Endothelial cell of umbilical vein (primary cell): ENCODE data around the gene IBSP. TPM values are rescaled to one million over a fixed set of nuclear protein-coding genes. Genes with fewer than 3 reads are reported as not detected.

Experiments used
- BruUV-seq: library from RNA; stranded (reverse); fragments of 400-500 nt; replicated peaks from 2 replicates; lab custom pipeline; 2021; lab: Mats Ljungman, UMichigan
- CTCF ChIA-PET: fragments of 300-600, 350-600 bp; sonication (Branson Sonifier 250); formaldehyde crosslinking; loops from one replicate; lab custom pipeline; 2021; ENCODE audit warnings: antibody characterized with exemption, inconsistent platforms; lab: Charles Lee
- POLR2A ChIA-PET: fragments of 300-600, 350-600 bp; sonication (Branson Sonifier 250); formaldehyde crosslinking; loops from one replicate; lab custom pipeline; 2021; ENCODE audit warnings: antibody characterized with exemption, inconsistent platforms; lab: Charles Lee
- DNase-seq: peaks from one replicate; pipeline ENCODE4 v3.0.0-alpha.2; 2011; ENCODE audit warnings: low read depth, low spot score
- FAIRE-seq: peaks from 2 replicates; lab custom pipeline; 2011; peaks lifted over from hg19 to GRCh38; lab: Jason Lieb, UNC
- H2AFZ ChIP-seq: 2 replicates; pipeline ENCODE4 v1.6.0; 2012; ENCODE audit warnings: low read depth, low read length, control low read depth, inconsistent platforms
- H3K27ac ChIP-seq: 2 replicates; pipeline ENCODE4 v1.5.1; 2011; ENCODE audit warnings: low read depth, mild to moderate bottlenecking, control low read depth, low read length, moderate library complexity; ENCODE audit not compliant: insufficient read depth
- H3K27me3 ChIP-seq, 2 experiments: 2 replicates each; pipeline versions ENCODE4 v1.6.0 to v1.6.1; 2011; ENCODE audit warnings: low read length in 2 of 2, mixed read lengths in 1 of 2; ENCODE audit not compliant: control insufficient read depth in 2 of 2, insufficient read depth in 2 of 2
- H3K36me3 ChIP-seq, 2 experiments: 2 replicates in 1 of 2; 3 replicates in 1 of 2; pipeline ENCODE4 v1.5.1; 2011; ENCODE audit warnings: low read length in 2 of 2, mild to moderate bottlenecking in 1 of 2, moderate library complexity in 1 of 2; ENCODE audit not compliant: control insufficient read depth in 2 of 2, insufficient read depth in 2 of 2; ENCODE audit errors: extremely low read depth in 1 of 2
- H3K4me1 ChIP-seq: 3 replicates; pipeline ENCODE4 v1.5.1; 2011; ENCODE audit warnings: mild to moderate bottlenecking, low read length; ENCODE audit not compliant: control insufficient read depth, insufficient read depth; ENCODE audit errors: extremely low read depth
- H3K4me2 ChIP-seq: 2 replicates; pipeline ENCODE4 v1.6.1; 2011; ENCODE audit warnings: low read length, control low read depth, mixed read lengths; ENCODE audit not compliant: insufficient read depth
- H3K4me3 ChIP-seq, 3 experiments: fragments of 200-600 bp in 1 of 3; sonication (generic), shearing (Covaris generic) in 1 of 3; replicated peaks in 1 of 3; 2 replicates each; pipeline ENCODE4 v1.5.1; 2011 to 2016; ENCODE audit warnings: control low read depth in 3 of 3, low read length in 3 of 3, mild to moderate bottlenecking in 2 of 3, inconsistent platforms in 1 of 3, low read depth in 1 of 3, moderate library complexity in 1 of 3; ENCODE audit not compliant: insufficient read depth in 1 of 3
- H3K79me2 ChIP-seq: 2 replicates; pipeline ENCODE4 v1.6.0; 2012; ENCODE audit warnings: low read length, inconsistent platforms; ENCODE audit not compliant: control insufficient read depth, insufficient read depth
- H3K9ac ChIP-seq: replicated peaks from 2 replicates; pipeline ENCODE3; 2011; ENCODE audit warnings: low read length, control low read depth; ENCODE audit not compliant: insufficient read depth; ENCODE audit errors: extremely low read depth
- H3K9me1 ChIP-seq: replicated peaks from 3 replicates; pipeline ENCODE4 v1.6.0; 2011; ENCODE audit warnings: mild to moderate bottlenecking, low read length; ENCODE audit not compliant: control insufficient read depth, insufficient read depth; ENCODE audit errors: extremely low read depth
- H3K9me3 ChIP-seq: replicated peaks from 2 replicates; pipeline ENCODE4 v1.5.1; 2012; ENCODE audit warnings: low read length, inconsistent platforms; ENCODE audit not compliant: control insufficient read depth, insufficient read depth
- H4K20me1 ChIP-seq: replicated peaks from 2 replicates; pipeline ENCODE3; 2011; ENCODE audit warnings: mild to moderate bottlenecking, low read length; ENCODE audit not compliant: control insufficient read depth, insufficient read depth; ENCODE audit errors: extremely low read depth
- EZH2 ChIP-seq: IDR thresholded peaks from 2 replicates; pipeline ENCODE4 v1.6.1; 2012; ENCODE audit warnings: borderline replicate concordance, low read depth, mild to moderate bottlenecking, moderate library complexity, low read length, inconsistent platforms; ENCODE audit not compliant: severe bottlenecking
- FOS ChIP-seq: IDR thresholded peaks from 2 replicates; pipeline ENCODE4 v1.6.1; 2011; ENCODE audit warnings: mild to moderate bottlenecking, low read length, moderate library complexity, borderline replicate concordance; ENCODE audit not compliant: insufficient read depth
- GATA2 ChIP-seq: IDR thresholded peaks from 2 replicates; pipeline ENCODE4 v1.7.0; 2011; ENCODE audit warnings: low read depth, mild to moderate bottlenecking, moderate library complexity, mixed read lengths, low read length; ENCODE audit not compliant: insufficient read length, insufficient read depth
- JUN ChIP-seq: IDR thresholded peaks from 2 replicates; pipeline ENCODE4 v1.6.1; 2011; ENCODE audit warnings: borderline replicate concordance, low read depth; ENCODE audit not compliant: insufficient read length, insufficient read depth
- MYC ChIP-seq: IDR thresholded peaks from one replicate; pipeline ENCODE4 v1.6.1; 2011; ENCODE audit warnings: mild to moderate bottlenecking, low read depth, low read length
- POLR2A ChIP-seq: IDR thresholded peaks from 2 replicates; pipeline ENCODE4 v1.6.1; 2012; ENCODE audit warnings: low read depth, mild to moderate bottlenecking, control low read depth, low read length
- POLR2AphosphoS5 ChIP-seq: IDR thresholded peaks from 2 replicates; pipeline ENCODE4 v1.6.1; 2012; ENCODE audit warnings: low read depth, mild to moderate bottlenecking, control low read depth, low read length, moderate library complexity; ENCODE audit not compliant: insufficient read depth
- dilution Hi-C: fragments of 300-500 bp; cut with MboI; formaldehyde crosslinking; loops from one replicate; pipeline ENCODE4 v1.15.0; 2019; ENCODE audit warnings: low sequenced_read_pairs; ENCODE audit not compliant: extremely low pct_ligation_motif_present
- intact Hi-C: fragments of 100-400 bp; cut with micrococcal nuclease; formaldehyde crosslinking; loops from one replicate; pipeline ENCODE4 v1.10.0; 2022
- polyA plus RNA-seq, 4 experiments: library from polyadenylated mRNA; depleted of rRNA in 3 of 4; stranded (reverse) in 3 of 4; unstranded in 1 of 4; fragments of >200 nt; gene quantifications; 2 replicates each; pipeline versions ENCODE4 v1.2.1 to v1.2.3, GENCODE V29; 2011 to 2012; ENCODE audit warnings: missing spikeins in 1 of 4
- total RNA-seq: library from RNA; stranded (reverse); gene quantifications from 2 replicates; pipeline ENCODE4 v1.2.3, GENCODE V29; 2021
- TF ChIP-seq, protein P1 (sequence below): IDR thresholded peaks from 2 replicates; pipeline ENCODE4 v1.6.1; 2011; ENCODE audit not compliant: insufficient read depth, insufficient read length
- TF ChIP-seq, protein P2 (sequence below), 2 donors: IDR thresholded peaks; 1 replicate in 1 of 2; 2 replicates in 1 of 2; pipeline ENCODE4 v1.5.1; 2011; ENCODE audit warnings: low read length in 2 of 2, mild to moderate bottlenecking in 2 of 2, moderate library complexity in 2 of 2, control low read depth in 1 of 2, inconsistent platforms in 1 of 2, low read depth in 1 of 2; ENCODE audit not compliant: insufficient read depth in 1 of 2; ENCODE audit errors: extremely low read depth in 1 of 2

The IBSP gene
- total and polyA plus RNA-seq, 2 donors (not counting 3 experiments of a cell fraction or from before 2014, with no cell fraction given), result not detected

DNA sequence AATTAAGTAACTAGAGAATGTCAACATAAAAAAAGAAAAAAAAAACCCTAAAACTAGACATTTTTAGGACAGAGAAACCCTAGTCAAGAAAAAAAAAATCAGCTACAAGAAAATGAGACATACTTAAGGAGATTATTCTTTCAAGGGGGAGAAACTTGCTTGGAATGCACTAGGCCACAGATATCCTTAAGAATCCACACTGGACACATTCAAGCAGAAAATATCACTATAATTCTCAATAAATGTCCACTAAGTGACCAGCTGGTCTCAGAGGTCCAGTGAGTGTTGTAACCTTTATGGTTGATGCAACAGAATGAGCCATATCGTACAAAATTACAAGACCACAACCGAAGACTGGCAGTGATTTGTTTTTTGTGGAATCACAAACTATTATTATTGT is 15.6 kb upstream of the IBSP start:
- no TSS peak for BruUV-seq
- FAIRE-seq, result no peak
- Histone ChIP-seq H3K79me2 (no peaks in the 10 kb centered on the region), H3K27me3 (peaks cover 2 to 3% of the 10 kb centered on the region in 2 experiments), H3K9ac (no peak overlapping the region), H3K4me3 (no peak overlapping the region), H4K20me1 (no peaks in the 10 kb centered on the region), H3K4me1 (no peaks in the 10 kb centered on the region), H3K36me3 (no peaks in the 10 kb centered on the region), H3K27ac (no peak overlapping the region), H3K4me2 (no peak overlapping the region), H2AFZ (no peak overlapping the region), H3K9me3 (no peaks in the 10 kb centered on the region), H3K9me1 (no peaks in the 10 kb centered on the region)
- no peak for DNase-seq
- POLR2A ChIA-PET, result no interaction called here
- TF ChIP-seq, protein P1, sequence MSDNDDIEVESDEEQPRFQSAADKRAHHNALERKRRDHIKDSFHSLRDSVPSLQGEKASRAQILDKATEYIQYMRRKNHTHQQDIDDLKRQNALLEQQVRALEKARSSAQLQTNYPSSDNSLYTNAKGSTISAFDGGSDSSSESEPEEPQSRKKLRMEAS, result no peak
- TF ChIP-seq EZH2, result no peak
- TF ChIP-seq, protein P2, sequence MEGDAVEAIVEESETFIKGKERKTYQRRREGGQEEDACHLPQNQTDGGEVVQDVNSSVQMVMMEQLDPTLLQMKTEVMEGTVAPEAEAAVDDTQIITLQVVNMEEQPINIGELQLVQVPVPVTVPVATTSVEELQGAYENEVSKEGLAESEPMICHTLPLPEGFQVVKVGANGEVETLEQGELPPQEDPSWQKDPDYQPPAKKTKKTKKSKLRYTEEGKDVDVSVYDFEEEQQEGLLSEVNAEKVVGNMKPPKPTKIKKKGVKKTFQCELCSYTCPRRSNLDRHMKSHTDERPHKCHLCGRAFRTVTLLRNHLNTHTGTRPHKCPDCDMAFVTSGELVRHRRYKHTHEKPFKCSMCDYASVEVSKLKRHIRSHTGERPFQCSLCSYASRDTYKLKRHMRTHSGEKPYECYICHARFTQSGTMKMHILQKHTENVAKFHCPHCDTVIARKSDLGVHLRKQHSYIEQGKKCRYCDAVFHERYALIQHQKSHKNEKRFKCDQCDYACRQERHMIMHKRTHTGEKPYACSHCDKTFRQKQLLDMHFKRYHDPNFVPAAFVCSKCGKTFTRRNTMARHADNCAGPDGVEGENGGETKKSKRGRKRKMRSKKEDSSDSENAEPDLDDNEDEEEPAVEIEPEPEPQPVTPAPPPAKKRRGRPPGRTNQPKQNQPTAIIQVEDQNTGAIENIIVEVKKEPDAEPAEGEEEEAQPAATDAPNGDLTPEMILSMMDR (IDR thresholded peaks at IDR 0.05; ENCODE audit: extremely low read depth in 1 of 2, insufficient read depth in 1 of 2, low read depth in 1 of 2, low read length in 2 of 2), result no peak
- CTCF ChIA-PET, result no interaction called here
- intact Hi-C loops, result no loop called here
- dilution Hi-C loops, result no loop called here

DNA sequence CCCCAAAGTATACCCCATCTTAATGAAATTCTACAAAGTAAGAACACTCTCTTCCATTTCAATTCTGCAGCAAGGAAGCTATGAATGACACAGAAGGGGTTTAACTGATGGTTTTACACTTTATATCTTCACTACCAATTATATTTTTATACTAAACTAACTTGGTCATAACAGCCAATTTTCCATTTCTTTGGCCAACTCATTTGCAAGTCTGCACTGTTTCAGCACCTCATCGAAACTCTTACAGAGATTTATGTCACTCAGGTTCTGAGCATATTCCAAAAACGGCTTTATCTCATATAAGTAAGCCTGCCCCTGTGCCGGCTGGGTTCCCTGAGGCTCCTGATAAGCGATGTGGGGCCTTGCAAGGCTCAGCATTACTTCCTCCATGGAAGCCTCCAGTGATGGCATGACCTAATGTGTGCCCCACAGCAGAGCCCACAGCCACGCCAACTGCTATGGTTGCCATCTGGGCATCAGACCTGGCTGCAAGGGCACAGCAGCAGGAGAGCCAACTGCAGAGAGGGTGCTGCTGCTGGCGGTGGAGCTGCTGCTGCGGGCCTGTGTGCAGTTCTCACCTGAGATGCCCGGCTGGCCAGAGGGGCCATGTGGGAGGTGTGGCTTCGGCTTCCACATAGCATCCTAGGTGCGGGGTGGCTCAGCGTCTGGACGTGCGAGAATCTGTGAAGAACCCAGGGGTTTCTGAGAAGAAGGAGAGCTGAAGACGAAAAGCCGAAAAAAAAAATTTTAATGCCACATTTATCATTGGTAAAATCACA is 13.4 kb upstream of the IBSP start:
- H3K27ac ChIP-seq, result no peak overlapping the region
- H3K9ac ChIP-seq, result no peak overlapping the region
- dilution Hi-C loops, result no loop called here
- BruUV-seq, result no TSS peak
- H2AFZ ChIP-seq, result no peak overlapping the region
- intact Hi-C loops, result no loop called here
- POLR2A ChIA-PET, result no interaction called here
- FAIRE-seq (no peak), DNase-seq (no peak)
- H3K79me2 ChIP-seq, result no peaks in the 10 kb centered on the region
- H3K4me1 ChIP-seq, result no peaks in the 10 kb centered on the region
- CTCF ChIA-PET, result no interaction called here
- no peaks in the 10 kb centered on the region for H4K20me1 ChIP-seq
- H3K9me3 ChIP-seq, result no peaks in the 10 kb centered on the region
- no peaks in the 10 kb centered on the region for H3K9me1 ChIP-seq
- no peaks in the 10 kb centered on the region for H3K36me3 ChIP-seq
- no peak overlapping the region for H3K4me2 ChIP-seq
- no peak overlapping the region for H3K4me3 ChIP-seq
- TF ChIP-seq POLR2AphosphoS5 (no peak), JUN (no peak), POLR2A (no peak), EZH2 (no peak), FOS (no peak), GATA2 (no peak), MYC (no peak)
- TF ChIP-seq, protein P2 (IDR thresholded peaks at IDR 0.05; ENCODE audit: extremely low read depth in 1 of 2, insufficient read depth in 1 of 2, low read depth in 1 of 2, low read length in 2 of 2), result no peak
- TF ChIP-seq, protein P1, result no peak
- H3K27me3 ChIP-seq, result peaks cover 2 to 4% of the 10 kb centered on the region in 2 experiments
